Measurements from ENCODE around the gene PLSCR1.

PLSCR1 gene

GRCh38 chr3:146539315-146539714 is 5.1 kb downstream of the PLSCR1 start:
- Histone ChIP-seq H3K27me3 (ENCODE audit: insufficient read depth, low read length) (no peaks in the 10 kb centered on the region), H3K36me3 (ENCODE audit: insufficient read depth, low read length) (no peaks in the 10 kb centered on the region), H4K20me1 (ENCODE audit: insufficient read depth, low read length) (no peaks in the 10 kb centered on the region), H3K9me2 (ENCODE audit: low read depth, low read length) (no peaks in the 10 kb centered on the region), H3K4me1 (ENCODE audit: insufficient read depth, low read length, severe bottlenecking) (peaks cover 34% of the 10 kb centered on the region), H3K79me2 (ENCODE audit: insufficient read depth, low read length) (no peaks in the 10 kb centered on the region), H3K27ac (ENCODE audit: low read depth, low read length, poor library complexity, severe bottlenecking) (no peak overlapping the region), H3K4me2 (ENCODE audit: low read length) (no peak overlapping the region), H3K9me3 (ENCODE audit: low read length) (no peaks in the 10 kb centered on the region), H3F3A (ENCODE audit: insufficient read depth, low read length) (no peaks in the 10 kb centered on the region), H3K4me3 (ENCODE audit: low read depth, low read length, poor library complexity, severe bottlenecking) (no peak overlapping the region), H2AFZ (ENCODE audit: low read length) (no peak overlapping the region), H3K9ac (ENCODE audit: low read length) (no peak overlapping the region)
- TF ChIP-seq CTCF (IDR thresholded peaks at IDR 0.05; ENCODE audit: low read length) (no peak), EZH2 (IDR thresholded peaks at IDR 0.05; ENCODE audit: borderline replicate concordance, low read length) (no peak)

DNA sequence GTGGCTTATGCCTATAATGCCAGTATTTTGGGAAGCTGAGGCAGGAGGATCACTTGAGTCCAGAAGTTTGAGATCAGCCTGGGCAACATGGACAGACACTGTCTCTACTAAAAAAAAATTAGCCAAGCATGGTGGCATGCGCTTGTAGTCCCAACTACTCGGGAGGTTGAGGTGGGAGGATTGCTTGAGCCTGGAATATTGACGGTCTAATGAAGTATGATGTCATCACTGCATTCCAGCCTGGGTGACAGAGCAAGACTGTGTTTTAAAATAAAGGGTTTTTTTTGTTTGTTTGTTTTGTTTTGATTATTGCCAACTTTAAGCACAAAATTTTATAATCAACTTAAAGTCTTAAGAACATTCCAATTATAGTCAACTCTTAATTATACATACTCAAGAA is 6.8 kb downstream of the PLSCR1 start:
- Histone ChIP-seq H3K36me3 (ENCODE audit: insufficient read depth, low read length) (no peaks in the 10 kb centered on the region), H2AFZ (ENCODE audit: low read length) (no peak overlapping the region), H3K4me1 (ENCODE audit: insufficient read depth, low read length, severe bottlenecking) (peaks cover 25% of the 10 kb centered on the region), H3K9me3 (ENCODE audit: low read length) (no peaks in the 10 kb centered on the region), H3F3A (ENCODE audit: insufficient read depth, low read length) (no peaks in the 10 kb centered on the region), H4K20me1 (ENCODE audit: insufficient read depth, low read length) (no peaks in the 10 kb centered on the region), H3K27ac (ENCODE audit: low read depth, low read length, poor library complexity, severe bottlenecking) (no peak overlapping the region), H3K4me3 (ENCODE audit: low read depth, low read length, poor library complexity, severe bottlenecking) (no peak overlapping the region), H3K4me2 (ENCODE audit: low read length) (no peak overlapping the region), H3K9ac (ENCODE audit: low read length) (no peak overlapping the region), H3K27me3 (ENCODE audit: insufficient read depth, low read length) (no peaks in the 10 kb centered on the region), H3K79me2 (ENCODE audit: insufficient read depth, low read length) (no peaks in the 10 kb centered on the region), H3K9me2 (ENCODE audit: low read depth, low read length) (no peaks in the 10 kb centered on the region)
- TF ChIP-seq CTCF (IDR thresholded peaks at IDR 0.05; ENCODE audit: low read length) = no peak
- TF ChIP-seq EZH2 (IDR thresholded peaks at IDR 0.05; ENCODE audit: borderline replicate concordance, low read length) = no peak

- Histone ChIP-seq H3K27ac (ENCODE audit: low read depth, low read length, poor library complexity, severe bottlenecking) (no peak overlapping the region), H3K79me2 (ENCODE audit: insufficient read depth, low read length) (no peaks in the 10 kb centered on the region), H2AFZ (ENCODE audit: low read length) (no peak overlapping the region), H3K36me3 (ENCODE audit: insufficient read depth, low read length) (peaks cover 5% of the 10 kb centered on the region; the same call in 1 of the 2 replicates), H3K27me3 (ENCODE audit: insufficient read depth, low read length) (no peaks in the 10 kb centered on the region), H3K9me3 (ENCODE audit: low read length) (no peaks in the 10 kb centered on the region), H3F3A (ENCODE audit: insufficient read depth, low read length) (no peaks in the 10 kb centered on the region), H3K4me1 (ENCODE audit: insufficient read depth, low read length, severe bottlenecking) (peaks cover 16% of the 10 kb centered on the region), H3K4me2 (ENCODE audit: low read length) (no peak overlapping the region), H3K9ac (ENCODE audit: low read length) (no peak overlapping the region), H3K4me3 (ENCODE audit: low read depth, low read length, poor library complexity, severe bottlenecking) (no peak overlapping the region), H4K20me1 (ENCODE audit: insufficient read depth, low read length) (no peaks in the 10 kb centered on the region), H3K9me2 (ENCODE audit: low read depth, low read length) (no peaks in the 10 kb centered on the region)
- no peak for TF ChIP-seq CTCF (IDR thresholded peaks at IDR 0.05; ENCODE audit: low read length)
- TF ChIP-seq EZH2 (IDR thresholded peaks at IDR 0.05; ENCODE audit: borderline replicate concordance, low read length) = no peak
Measured at GRCh38 chr3:146536681-146537080, 7.7 kb downstream of the PLSCR1 start.
